Measurements from ENCODE around the gene PHB1.

DNA sequence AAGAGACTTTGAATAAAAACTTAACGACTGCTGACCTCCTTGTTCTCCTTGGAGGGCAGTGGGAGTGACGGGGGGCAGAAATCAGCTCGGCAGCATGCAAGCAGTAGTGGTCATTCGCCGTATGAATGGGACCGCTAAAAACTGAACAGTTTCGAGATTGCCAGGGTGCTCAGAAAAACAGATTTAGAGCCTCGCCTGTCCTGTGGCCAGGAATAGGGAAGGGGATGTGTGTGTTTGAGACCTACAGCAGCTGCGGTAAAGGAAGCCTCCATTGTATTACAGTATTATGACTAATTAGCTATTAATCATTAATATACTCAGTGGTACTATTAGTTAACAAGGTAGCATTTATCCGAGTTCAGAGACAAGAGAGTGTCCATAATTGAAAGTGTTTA is 52.0 kb downstream of the PHB1 start:
- TF ChIP-seq, protein P1, sequence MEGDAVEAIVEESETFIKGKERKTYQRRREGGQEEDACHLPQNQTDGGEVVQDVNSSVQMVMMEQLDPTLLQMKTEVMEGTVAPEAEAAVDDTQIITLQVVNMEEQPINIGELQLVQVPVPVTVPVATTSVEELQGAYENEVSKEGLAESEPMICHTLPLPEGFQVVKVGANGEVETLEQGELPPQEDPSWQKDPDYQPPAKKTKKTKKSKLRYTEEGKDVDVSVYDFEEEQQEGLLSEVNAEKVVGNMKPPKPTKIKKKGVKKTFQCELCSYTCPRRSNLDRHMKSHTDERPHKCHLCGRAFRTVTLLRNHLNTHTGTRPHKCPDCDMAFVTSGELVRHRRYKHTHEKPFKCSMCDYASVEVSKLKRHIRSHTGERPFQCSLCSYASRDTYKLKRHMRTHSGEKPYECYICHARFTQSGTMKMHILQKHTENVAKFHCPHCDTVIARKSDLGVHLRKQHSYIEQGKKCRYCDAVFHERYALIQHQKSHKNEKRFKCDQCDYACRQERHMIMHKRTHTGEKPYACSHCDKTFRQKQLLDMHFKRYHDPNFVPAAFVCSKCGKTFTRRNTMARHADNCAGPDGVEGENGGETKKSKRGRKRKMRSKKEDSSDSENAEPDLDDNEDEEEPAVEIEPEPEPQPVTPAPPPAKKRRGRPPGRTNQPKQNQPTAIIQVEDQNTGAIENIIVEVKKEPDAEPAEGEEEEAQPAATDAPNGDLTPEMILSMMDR (IDR thresholded peaks at IDR 0.05) = no peak
- TF ChIP-seq, protein P2, sequence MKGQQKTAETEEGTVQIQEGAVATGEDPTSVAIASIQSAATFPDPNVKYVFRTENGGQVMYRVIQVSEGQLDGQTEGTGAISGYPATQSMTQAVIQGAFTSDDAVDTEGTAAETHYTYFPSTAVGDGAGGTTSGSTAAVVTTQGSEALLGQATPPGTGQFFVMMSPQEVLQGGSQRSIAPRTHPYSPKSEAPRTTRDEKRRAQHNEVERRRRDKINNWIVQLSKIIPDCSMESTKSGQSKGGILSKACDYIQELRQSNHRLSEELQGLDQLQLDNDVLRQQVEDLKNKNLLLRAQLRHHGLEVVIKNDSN (IDR thresholded peaks at IDR 0.05; ENCODE audit: borderline replicate concordance, low read depth) = no peak
- no peak for TF ChIP-seq EP300 (IDR thresholded peaks at IDR 0.05; ENCODE audit: borderline replicate concordance in 1 of 2, low read depth in 1 of 2, low read length in 1 of 2)
- TF ChIP-seq GABPA (IDR thresholded peaks at IDR 0.05; ENCODE audit: low read depth) = no peak
- TF ChIP-seq EZH2phosphoT487 (IDR thresholded peaks at IDR 0.05; ENCODE audit: borderline replicate concordance, low read depth) = no peak
- no peak for TF ChIP-seq TCF12 (IDR thresholded peaks at IDR 0.05)
- TF ChIP-seq, protein P3, sequence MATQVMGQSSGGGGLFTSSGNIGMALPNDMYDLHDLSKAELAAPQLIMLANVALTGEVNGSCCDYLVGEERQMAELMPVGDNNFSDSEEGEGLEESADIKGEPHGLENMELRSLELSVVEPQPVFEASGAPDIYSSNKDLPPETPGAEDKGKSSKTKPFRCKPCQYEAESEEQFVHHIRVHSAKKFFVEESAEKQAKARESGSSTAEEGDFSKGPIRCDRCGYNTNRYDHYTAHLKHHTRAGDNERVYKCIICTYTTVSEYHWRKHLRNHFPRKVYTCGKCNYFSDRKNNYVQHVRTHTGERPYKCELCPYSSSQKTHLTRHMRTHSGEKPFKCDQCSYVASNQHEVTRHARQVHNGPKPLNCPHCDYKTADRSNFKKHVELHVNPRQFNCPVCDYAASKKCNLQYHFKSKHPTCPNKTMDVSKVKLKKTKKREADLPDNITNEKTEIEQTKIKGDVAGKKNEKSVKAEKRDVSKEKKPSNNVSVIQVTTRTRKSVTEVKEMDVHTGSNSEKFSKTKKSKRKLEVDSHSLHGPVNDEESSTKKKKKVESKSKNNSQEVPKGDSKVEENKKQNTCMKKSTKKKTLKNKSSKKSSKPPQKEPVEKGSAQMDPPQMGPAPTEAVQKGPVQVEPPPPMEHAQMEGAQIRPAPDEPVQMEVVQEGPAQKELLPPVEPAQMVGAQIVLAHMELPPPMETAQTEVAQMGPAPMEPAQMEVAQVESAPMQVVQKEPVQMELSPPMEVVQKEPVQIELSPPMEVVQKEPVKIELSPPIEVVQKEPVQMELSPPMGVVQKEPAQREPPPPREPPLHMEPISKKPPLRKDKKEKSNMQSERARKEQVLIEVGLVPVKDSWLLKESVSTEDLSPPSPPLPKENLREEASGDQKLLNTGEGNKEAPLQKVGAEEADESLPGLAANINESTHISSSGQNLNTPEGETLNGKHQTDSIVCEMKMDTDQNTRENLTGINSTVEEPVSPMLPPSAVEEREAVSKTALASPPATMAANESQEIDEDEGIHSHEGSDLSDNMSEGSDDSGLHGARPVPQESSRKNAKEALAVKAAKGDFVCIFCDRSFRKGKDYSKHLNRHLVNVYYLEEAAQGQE (IDR thresholded peaks at IDR 0.05; ENCODE audit: low read depth, low read length) = no peak
- TF ChIP-seq POLR2AphosphoS5 (IDR thresholded peaks at IDR 0.05; ENCODE audit: low read depth, low read length) = no peak

Data from SK-N-SH (cell line).